ENCODE measurements around the gene MAMDC4.
"Not testable (repeated sequence)": the region's sequence is repeated elsewhere in the genome, so short reads cannot be mapped to it uniquely, and the experiment has no call there.

The MAMDC4 gene

GRCh38 chr9:136842380-136842948 is 9.7 kb upstream of the MAMDC4 start, which contains the start of gene AJM1:
TSS of gene AJM1 (plus strand) at chr9:136842478. CDS start at chr9:136844415, 1,937 bp downstream.
- peak within 1 kb of the TSS; percentile 50 for H3K4me3 ChIP-seq (ENCODE audit: low read depth, low read length)
- peak; percentile 38 for DNase-seq (ENCODE audit: low read depth)
- TF ChIP-seq CTCF (IDR thresholded peaks at IDR 0.05; ENCODE audit: control insufficient read depth, extremely low read depth, insufficient read depth), result peak; percentile 84

DNA sequence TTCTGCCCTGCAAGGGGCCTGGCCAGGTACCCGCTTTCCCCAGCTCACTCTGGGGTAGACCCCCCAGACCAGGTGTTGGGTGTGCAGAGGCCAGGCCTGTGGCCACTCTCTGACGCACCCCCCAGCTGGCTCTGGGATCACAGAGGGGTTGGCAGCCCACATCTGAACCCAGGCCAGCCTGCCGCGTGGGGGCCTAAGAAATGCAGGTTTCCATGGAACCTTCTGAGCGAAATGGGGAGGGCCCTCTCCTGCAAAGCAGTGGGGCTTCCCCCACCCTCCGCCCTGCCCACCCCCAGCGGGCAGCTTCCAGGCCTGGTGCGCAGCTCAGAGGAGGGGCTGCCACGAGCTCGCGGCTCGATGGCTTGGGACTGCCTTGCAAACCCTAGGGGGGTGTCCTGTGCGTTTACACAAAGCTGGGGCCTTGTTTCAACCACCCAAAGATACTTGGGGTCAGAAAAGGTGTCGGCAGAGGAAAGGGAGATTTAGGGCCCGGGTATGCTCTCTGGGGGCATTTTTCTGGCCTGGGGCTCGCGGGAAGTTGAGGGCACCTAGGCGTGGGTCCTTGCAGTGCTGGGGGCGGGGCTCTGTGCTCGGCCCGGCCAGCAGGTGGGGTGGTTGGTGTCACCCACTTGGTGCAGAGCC is 8.9 kb upstream of the MAMDC4 start:
- H3K4me3 ChIP-seq (ENCODE audit: low read depth, low read length), result peak overlapping the region; percentile 40

DNA sequence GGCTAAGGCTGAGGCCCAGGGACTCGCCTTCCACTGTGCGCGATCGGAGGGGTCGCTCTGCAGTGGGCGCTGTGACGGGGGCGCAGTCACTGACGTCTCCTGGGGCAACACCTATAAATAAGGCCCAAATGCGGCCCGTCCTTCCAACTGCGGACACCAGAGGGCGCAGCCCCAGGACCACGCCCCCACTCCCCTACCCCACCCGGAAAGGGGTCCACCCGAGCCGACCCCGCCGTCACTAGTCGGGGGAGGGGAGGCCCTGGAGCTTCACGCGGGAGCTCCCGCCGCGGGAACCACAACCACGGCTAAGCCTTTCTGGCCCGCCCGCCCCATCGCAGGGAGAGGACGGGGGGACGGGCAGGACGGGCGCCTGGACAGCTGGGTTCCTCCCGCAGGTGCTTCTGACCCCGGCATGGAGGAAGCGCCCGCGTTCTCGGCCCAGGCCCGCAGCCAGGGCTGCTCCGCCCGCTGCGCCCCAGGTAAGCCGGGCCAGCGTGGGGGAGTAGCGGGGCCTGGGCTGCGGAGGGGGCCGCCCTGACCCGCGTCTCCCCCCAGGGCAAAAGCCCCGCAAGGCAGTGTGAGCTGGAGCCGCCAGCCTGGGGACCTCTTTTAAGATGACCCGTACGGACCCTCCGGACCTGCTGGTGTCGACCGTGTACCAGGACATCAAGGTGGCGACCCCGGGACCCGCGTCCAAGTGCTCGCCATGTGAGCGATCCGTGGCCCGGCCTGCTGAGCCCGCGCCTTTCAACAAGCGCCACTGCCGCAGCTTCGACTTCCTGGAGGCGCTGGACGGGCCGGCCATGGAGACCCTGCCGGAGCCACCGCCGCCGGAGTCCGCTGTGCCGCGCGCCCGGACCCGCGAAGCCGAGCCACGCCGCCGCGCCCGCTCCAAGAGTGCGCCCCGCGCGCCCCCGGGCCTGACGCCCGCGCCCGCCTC is 8.1 kb upstream of the MAMDC4 start:
- peak overlapping the region; percentile 40 for H3K4me3 ChIP-seq (ENCODE audit: low read depth, low read length)
- not testable (repeated sequence) for DNase-seq (ENCODE audit: low read depth)
- peak; percentile 46 for TF ChIP-seq CTCF (IDR thresholded peaks at IDR 0.05; ENCODE audit: control insufficient read depth, extremely low read depth, insufficient read depth)

More for the DNA sequence above, 8.9 kb upstream of the MAMDC4 start:
- not testable (repeated sequence) for DNase-seq (ENCODE audit: low read depth)

DNA sequence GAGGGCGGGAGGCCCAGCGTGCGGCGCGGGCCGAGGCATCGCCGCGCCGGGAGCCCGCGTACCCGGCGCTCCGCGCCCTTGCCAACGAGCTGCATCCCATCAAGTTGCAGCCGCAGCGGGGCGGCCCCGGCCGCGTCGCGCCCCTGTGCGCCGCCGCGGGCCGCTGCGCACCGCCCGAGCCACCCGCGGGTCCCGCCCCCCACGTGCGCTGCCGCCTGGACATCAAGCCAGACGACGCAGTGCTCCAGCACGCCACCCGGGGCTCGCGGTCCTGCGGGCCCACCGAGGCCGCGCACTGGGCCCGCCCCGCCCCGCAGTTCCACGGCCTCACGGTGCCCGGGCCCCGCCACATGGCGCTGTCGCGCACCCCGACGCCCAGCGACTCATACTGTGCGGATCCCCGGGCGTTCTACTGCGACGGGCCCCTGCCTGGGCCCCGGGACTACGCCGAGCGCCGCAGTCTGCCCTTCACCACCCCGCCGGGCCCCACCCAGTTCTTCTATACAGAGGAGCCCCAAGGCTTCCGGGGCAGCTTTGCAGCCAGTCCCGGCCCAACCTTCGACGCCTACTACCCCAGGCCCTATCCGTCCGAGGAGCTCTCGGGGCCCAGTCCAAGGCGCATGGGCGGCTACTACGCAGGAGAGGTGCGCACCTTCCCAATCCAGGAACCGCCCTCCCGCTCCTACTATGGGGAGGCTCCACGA is 7.2 kb upstream of the MAMDC4 start:
- H3K4me3 ChIP-seq (ENCODE audit: low read depth, low read length), result no peak overlapping the region
- no peak for DNase-seq (ENCODE audit: low read depth)
- no peak for TF ChIP-seq CTCF (IDR thresholded peaks at IDR 0.05; ENCODE audit: control insufficient read depth, extremely low read depth, insufficient read depth)

DNA sequence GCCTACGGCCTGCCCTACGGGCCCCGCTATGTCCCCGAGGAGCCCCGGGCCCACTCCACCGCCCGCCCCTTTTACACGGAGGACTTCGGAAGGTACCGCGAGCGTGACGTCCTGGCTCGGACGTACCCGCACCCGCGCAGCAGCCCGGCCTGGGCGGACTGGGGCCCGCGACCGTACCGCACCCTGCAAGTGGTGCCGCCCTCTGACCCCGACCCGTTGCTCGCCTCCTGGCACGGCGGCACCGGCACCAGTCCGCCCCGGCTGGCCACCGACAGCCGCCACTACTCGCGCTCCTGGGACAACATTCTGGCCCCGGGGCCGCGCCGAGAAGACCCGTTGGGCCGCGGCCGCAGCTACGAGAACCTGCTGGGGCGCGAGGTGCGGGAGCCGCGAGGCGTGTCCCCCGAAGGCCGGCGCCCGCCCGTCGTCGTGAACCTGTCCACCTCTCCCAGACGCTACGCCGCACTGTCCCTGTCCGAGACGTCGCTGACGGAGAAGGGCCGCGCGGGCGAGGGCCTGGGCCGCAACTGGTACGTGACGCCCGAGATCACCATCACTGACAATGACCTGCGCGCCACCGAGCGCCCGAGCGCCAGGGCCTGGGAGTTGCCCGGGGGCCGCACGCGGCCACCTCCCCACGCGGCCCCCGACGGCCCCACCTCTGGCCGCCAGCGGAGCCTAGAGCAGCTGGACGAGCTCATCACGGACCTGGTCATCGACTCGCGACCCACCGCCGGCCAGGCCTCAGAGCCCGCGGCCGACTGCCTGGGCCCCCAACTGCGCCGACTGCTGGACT is 6.5 kb upstream of the MAMDC4 start:
- H3K4me3 ChIP-seq (ENCODE audit: low read depth, low read length), result no peak overlapping the region
- DNase-seq (ENCODE audit: low read depth), result no peak
- no peak for TF ChIP-seq CTCF (IDR thresholded peaks at IDR 0.05; ENCODE audit: control insufficient read depth, extremely low read depth, insufficient read depth)

DNA sequence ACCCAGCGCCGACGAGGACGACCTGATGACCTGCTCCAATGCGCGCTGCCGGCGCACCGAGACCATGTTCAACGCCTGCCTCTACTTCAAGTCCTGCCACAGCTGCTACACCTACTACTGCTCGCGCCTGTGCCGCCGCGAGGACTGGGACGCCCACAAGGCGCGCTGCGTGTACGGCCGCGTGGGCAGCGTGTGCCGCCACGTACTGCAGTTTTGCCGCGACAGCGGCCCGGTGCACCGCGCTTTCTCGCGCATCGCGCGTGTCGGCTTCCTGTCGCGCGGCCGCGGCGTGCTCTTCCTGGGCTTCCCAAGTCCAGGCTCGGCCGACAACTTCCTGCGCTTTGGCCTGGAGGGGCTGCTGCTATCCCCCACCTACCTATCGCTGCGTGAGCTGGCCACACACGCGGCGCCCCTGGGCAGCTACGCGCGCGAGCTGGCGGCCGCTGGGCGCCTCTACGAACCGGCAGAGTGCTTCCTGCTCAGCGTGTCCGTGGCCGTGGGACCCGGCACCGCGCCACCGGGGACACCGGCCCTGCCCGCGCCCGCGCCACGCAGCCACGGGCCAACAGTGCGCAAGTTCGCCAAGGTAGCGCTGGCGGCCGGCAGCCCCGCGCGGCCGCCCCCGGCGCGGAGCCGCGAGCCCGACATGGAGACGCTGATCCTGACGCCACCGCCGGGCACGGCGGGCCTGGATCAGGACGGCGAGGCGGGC is 5.6 kb upstream of the MAMDC4 start:
- no peak for DNase-seq (ENCODE audit: low read depth)
- no peak overlapping the region for H3K4me3 ChIP-seq (ENCODE audit: low read depth, low read length)
- TF ChIP-seq CTCF (IDR thresholded peaks at IDR 0.05; ENCODE audit: control insufficient read depth, extremely low read depth, insufficient read depth), result no peak
